Mononuclear cell (primary cell): ENCODE measurements around the gene KAZN. TPM values are rescaled to one million over a fixed set of nuclear protein-coding genes. Genes with fewer than 3 reads are reported as not detected.

ENCODE experiments used
- H3K27me3 ChIP-seq: 2 replicates; pipeline ENCODE4 v1.6.0; 2011; ENCODE audit warnings: low read length, control low read depth; ENCODE audit not compliant: insufficient read depth
- H3K4me1 ChIP-seq: 2 replicates; pipeline ENCODE4 v1.5.1; 2011; ENCODE audit warnings: mild to moderate bottlenecking, low read length, control low read depth; ENCODE audit not compliant: insufficient read depth
- H3K4me3 ChIP-seq: 2 replicates; pipeline ENCODE4 v1.5.1; 2011; ENCODE audit warnings: mild to moderate bottlenecking, low read length, moderate library complexity
- H3K9me3 ChIP-seq: 2 replicates; pipeline ENCODE4 v1.5.1; 2011; ENCODE audit warnings: low read depth, mild to moderate bottlenecking, control low read depth, low read length
- total RNA-seq: library from RNA; depleted of rRNA; stranded (reverse); fragments of >200 nt; gene quantifications from one replicate; pipeline ENCODE4 v1.2.3, GENCODE V29; 2012

Gene KAZN
- total RNA-seq, 1 donor: 0.31 TPM

GRCh38 chr1:14925336-14926136 lies 327.1 kb downstream of the KAZN start:
- peaks cover 20% of the 10 kb centered on the region for H3K27me3 ChIP-seq

GRCh38 chr1:14926229-14926628 lies 327.7 kb downstream of the KAZN start:
- H3K4me1 ChIP-seq: peaks cover 6% of the 10 kb centered on the region
- no peaks in the 10 kb centered on the region for H3K9me3 ChIP-seq
- H3K4me3 ChIP-seq: no peak overlapping the region
- H3K27me3 ChIP-seq: peaks cover 20% of the 10 kb centered on the region

More at GRCh38 chr1:14925336-14926136, 327.1 kb downstream of the KAZN start:
- no peaks in the 10 kb centered on the region for H3K9me3 ChIP-seq
- no peak overlapping the region for H3K4me3 ChIP-seq
- peaks cover 6% of the 10 kb centered on the region for H3K4me1 ChIP-seq

GRCh38 chr1:14926818-14927575 lies 328.5 kb downstream of the KAZN start:
- Histone ChIP-seq H3K4me1 (peaks cover 6% of the 10 kb centered on the region), H3K27me3 (peaks cover 20% of the 10 kb centered on the region), H3K9me3 (no peaks in the 10 kb centered on the region), H3K4me3 (no peak overlapping the region)

- no peak overlapping the region for H3K4me3 ChIP-seq
- H3K4me1 ChIP-seq: peaks cover 6% of the 10 kb centered on the region
- peaks cover 19% of the 10 kb centered on the region for H3K27me3 ChIP-seq
- H3K9me3 ChIP-seq: no peaks in the 10 kb centered on the region
Measured at GRCh38 chr1:14928412-14928811, 329.9 kb downstream of the KAZN start.

- Histone ChIP-seq H3K27me3 (peaks cover 17% of the 10 kb centered on the region), H3K4me1 (peaks cover 6% of the 10 kb centered on the region), H3K4me3 (no peak overlapping the region), H3K9me3 (no peaks in the 10 kb centered on the region)
Measured at GRCh38 chr1:14928886-14929546, 330.5 kb downstream of the KAZN start.

- Histone ChIP-seq H3K9me3 (no peaks in the 10 kb centered on the region), H3K27me3 (peaks cover 17% of the 10 kb centered on the region), H3K4me3 (no peak overlapping the region), H3K4me1 (peaks cover 5% of the 10 kb centered on the region)
Measured at GRCh38 chr1:14929547-14930246, 331.2 kb downstream of the KAZN start.

GRCh38 chr1:14930247-14930965 lies 331.9 kb downstream of the KAZN start:
- no peak overlapping the region for H3K4me3 ChIP-seq
- no peaks in the 10 kb centered on the region for H3K9me3 ChIP-seq
- H3K27me3 ChIP-seq: peaks cover 10% of the 10 kb centered on the region
- H3K4me1 ChIP-seq: no peaks in the 10 kb centered on the region

- no peak overlapping the region for H3K4me3 ChIP-seq
- no peaks in the 10 kb centered on the region for H3K9me3 ChIP-seq
- H3K27me3 ChIP-seq: no peaks in the 10 kb centered on the region
- H3K4me1 ChIP-seq: no peaks in the 10 kb centered on the region
Measured at GRCh38 chr1:14932034-14932638, 333.7 kb downstream of the KAZN start.

- Histone ChIP-seq H3K27me3 (no peaks in the 10 kb centered on the region), H3K4me3 (no peak overlapping the region), H3K9me3 (no peaks in the 10 kb centered on the region), H3K4me1 (no peaks in the 10 kb centered on the region)
Measured at GRCh38 chr1:14934867-14935266, 336.4 kb downstream of the KAZN start.

GRCh38 chr1:14936815-14937214 lies 338.3 kb downstream of the KAZN start:
- H3K4me3 ChIP-seq: no peak overlapping the region
- H3K9me3 ChIP-seq: no peaks in the 10 kb centered on the region
- H3K27me3 ChIP-seq: no peaks in the 10 kb centered on the region
- no peaks in the 10 kb centered on the region for H3K4me1 ChIP-seq

GRCh38 chr1:14937288-14937949 lies 338.9 kb downstream of the KAZN start:
- no peaks in the 10 kb centered on the region for H3K4me1 ChIP-seq
- no peak overlapping the region for H3K4me3 ChIP-seq
- no peaks in the 10 kb centered on the region for H3K9me3 ChIP-seq
- H3K27me3 ChIP-seq: no peaks in the 10 kb centered on the region

- Histone ChIP-seq H3K4me3 (no peak overlapping the region), H3K9me3 (no peaks in the 10 kb centered on the region), H3K27me3 (no peaks in the 10 kb centered on the region), H3K4me1 (no peaks in the 10 kb centered on the region)
Measured at GRCh38 chr1:14939527-14940284, 341.2 kb downstream of the KAZN start.

- H3K4me3 ChIP-seq: no peak overlapping the region
- no peaks in the 10 kb centered on the region for H3K27me3 ChIP-seq
- H3K4me1 ChIP-seq: no peaks in the 10 kb centered on the region
- no peaks in the 10 kb centered on the region for H3K9me3 ChIP-seq
Measured at GRCh38 chr1:14940285-14940870, 341.9 kb downstream of the KAZN start.
